Measurements from ENCODE around the gene OSBPL5. TPM values are rescaled to one million over a fixed set of nuclear protein-coding genes. Genes with fewer than 3 reads are reported as not detected.

The OSBPL5 gene
- total and polyA plus RNA-seq, 9 of the 15 experiments (the other 6 are each of a cell fraction or from before 2014, with no cell fraction given): 0.06 to 14.8 (median 3.2) TPM

- TF ChIP-seq MIER1 (IDR thresholded peaks at IDR 0.05; ENCODE audit: low read depth) (no peak), HOMEZ (CRISPR knock-in tag; IDR thresholded peaks at IDR 0.05) (no peak), ZBTB1 (CRISPR knock-in tag; IDR thresholded peaks at IDR 0.05; ENCODE audit: borderline replicate concordance, low read depth) (no peak; the same call in 1 of the 2 replicates), TFAM (CRISPR knock-in tag; conservative IDR thresholded peaks at IDR 0.05) (no peak), FOXA3 (CRISPR knock-in tag; conservative IDR thresholded peaks at IDR 0.05 in 1 of 2, IDR thresholded peaks at IDR 0.05 in 1 of 2) (no peak), NR2C2 (CRISPR knock-in tag; IDR thresholded peaks at IDR 0.05) (no peak), NR2C2 (tag; IDR thresholded peaks at IDR 0.05) (0 out of 2 replicates have a peak, but pooled peaks have one; percentile 21), TCF3 (CRISPR knock-in tag; IDR thresholded peaks at IDR 0.05) (peak; percentile 94), SMAD3 (CRISPR knock-in tag; conservative IDR thresholded peaks at IDR 0.05) (no peak), ZEB2 (IDR thresholded peaks at IDR 0.05) (peak; percentile 70; the same call in 1 of the 2 replicates), ZFP36 (IDR thresholded peaks at IDR 0.05; ENCODE audit: low read depth, low read length, partially characterized antibody) (peak; percentile 96), KDM5B (IDR thresholded peaks at IDR 0.05; ENCODE audit: insufficient replicate concordance, low read depth, low read length) (peak; percentile 54), HNRNPK (IDR thresholded peaks at IDR 0.05; ENCODE audit: low read depth, low read length, poor library complexity, severe bottlenecking) (no peak), E2F5 (CRISPR knock-in tag; IDR thresholded peaks at IDR 0.05) (no peak), CBX2 (IDR thresholded peaks at IDR 0.05; ENCODE audit: insufficient read depth, low read length, poor library complexity, severe bottlenecking) (no peak), PPARD (CRISPR knock-in tag; IDR thresholded peaks at IDR 0.05) (no peak), ETV5 (CRISPR knock-in tag; IDR thresholded peaks at IDR 0.05; ENCODE audit: low read depth) (peak; percentile 99), NELFE (IDR thresholded peaks at IDR 0.05; ENCODE audit: insufficient read depth, insufficient read length) (no peak), TSC22D4 (tag; IDR thresholded peaks at IDR 0.05) (no peak), TAF15 (IDR thresholded peaks at IDR 0.05; ENCODE audit: low read depth, low read length) (no peak), KHSRP (IDR thresholded peaks at IDR 0.05) (peak; percentile 47; the same call in 1 of the 2 replicates), GTF2A2 (tag; IDR thresholded peaks at IDR 0.05) (no peak)
- TF ChIP-seq, protein P1, sequence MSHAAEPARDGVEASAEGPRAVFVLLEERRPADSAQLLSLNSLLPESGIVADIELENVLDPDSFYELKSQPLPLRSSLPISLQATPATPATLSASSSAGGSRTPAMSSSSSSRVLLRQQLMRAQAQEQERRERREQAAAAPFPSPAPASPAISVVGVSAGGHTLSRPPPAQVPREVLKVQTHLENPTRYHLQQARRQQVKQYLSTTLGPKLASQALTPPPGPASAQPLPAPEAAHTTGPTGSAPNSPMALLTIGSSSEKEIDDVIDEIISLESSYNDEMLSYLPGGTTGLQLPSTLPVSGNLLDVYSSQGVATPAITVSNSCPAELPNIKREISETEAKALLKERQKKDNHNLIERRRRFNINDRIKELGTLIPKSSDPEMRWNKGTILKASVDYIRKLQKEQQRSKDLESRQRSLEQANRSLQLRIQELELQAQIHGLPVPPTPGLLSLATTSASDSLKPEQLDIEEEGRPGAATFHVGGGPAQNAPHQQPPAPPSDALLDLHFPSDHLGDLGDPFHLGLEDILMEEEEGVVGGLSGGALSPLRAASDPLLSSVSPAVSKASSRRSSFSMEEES (CRISPR knock-in tag; IDR thresholded peaks at IDR 0.05): peak; percentile 73
Measured at GRCh38 chr11:3169255-3170043, 4.3 kb upstream of the OSBPL5 start (continued).
